Brain microvascular endothelial cell (primary cell): ENCODE data around the gene THSD7B.

Source experiments
- DNase-seq: peaks from one replicate; pipeline ENCODE4 v3.0.0-alpha.2; 2020
- H3K27ac ChIP-seq: fragments of 250-450 bp; sonication (Bioruptor Pico); 2 replicates; pipeline ENCODE4 v1.5.1; 2020; ENCODE audit warnings: mild to moderate bottlenecking, moderate library complexity
- H3K27me3 ChIP-seq: fragments of 250-450 bp; sonication (Bioruptor Pico); replicated peaks from 2 replicates; pipeline ENCODE4 v1.5.1; 2020; ENCODE audit warnings: mild to moderate bottlenecking
- H3K36me3 ChIP-seq: fragments of 250-450 bp; sonication (Bioruptor Pico); replicated peaks from 2 replicates; pipeline ENCODE4 v1.5.1; 2020; ENCODE audit warnings: mild to moderate bottlenecking
- H3K4me3 ChIP-seq: 2 replicates; pipeline ENCODE4 v1.5.1; 2011; ENCODE audit warnings: low read depth, mild to moderate bottlenecking, control low read depth, low read length, moderate library complexity
- in situ Hi-C: cut with HindIII; loops from 2 replicates; pipeline ENCODE4 v1.10.0; 2017; ENCODE audit warnings: low sequenced_read_pairs, low pct_ligation_motif_present
- TF ChIP-seq, protein P1 (sequence below): IDR thresholded peaks from 2 replicates; pipeline ENCODE4 v1.5.1; 2011; ENCODE audit warnings: low read depth, mild to moderate bottlenecking, moderate library complexity, low read length, control low read depth, inconsistent platforms; ENCODE audit errors: missing control alignments

The THSD7B gene

DNA sequence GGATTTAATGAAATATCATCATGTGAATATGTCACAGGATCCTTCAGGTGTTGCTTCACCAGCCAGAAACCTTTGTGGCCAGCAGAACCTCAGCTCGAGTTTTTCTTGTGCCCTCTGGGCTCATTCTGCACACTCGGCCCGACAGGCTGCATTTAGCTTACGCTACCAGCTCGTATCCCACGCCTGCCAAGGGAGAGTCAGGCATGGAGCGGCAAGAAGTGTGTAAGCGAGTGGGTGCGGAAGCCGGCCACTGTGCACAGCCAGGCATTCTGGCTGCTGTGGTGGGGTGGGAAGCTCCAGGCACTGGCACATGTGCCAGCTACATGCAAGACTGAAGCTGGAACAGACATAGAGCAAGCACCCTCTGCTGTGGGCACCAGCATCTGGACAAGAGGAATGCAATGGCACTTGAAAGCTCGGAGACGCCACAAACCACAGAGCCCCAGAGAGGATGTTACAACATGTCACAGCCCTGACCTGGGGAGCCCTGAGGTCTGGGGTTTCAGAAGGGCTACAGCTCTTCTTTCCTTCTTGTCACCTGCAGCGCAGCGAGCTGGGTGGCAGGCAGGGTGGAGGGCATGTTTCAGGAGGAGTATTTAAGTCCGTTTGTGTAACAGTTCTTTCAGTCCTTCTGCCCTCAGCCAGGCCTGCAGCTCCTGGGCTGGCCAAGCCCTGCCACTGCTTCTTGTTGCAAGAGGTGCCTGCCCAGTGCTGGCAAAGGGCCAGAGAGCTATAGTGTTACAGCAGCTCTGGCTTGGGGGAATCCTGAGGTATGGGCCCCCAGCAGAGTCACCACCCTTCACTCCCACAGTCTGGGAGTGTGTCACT, 941.7 kb downstream of the THSD7B start:
- DNase-seq: no peak
- TF ChIP-seq, protein P1, sequence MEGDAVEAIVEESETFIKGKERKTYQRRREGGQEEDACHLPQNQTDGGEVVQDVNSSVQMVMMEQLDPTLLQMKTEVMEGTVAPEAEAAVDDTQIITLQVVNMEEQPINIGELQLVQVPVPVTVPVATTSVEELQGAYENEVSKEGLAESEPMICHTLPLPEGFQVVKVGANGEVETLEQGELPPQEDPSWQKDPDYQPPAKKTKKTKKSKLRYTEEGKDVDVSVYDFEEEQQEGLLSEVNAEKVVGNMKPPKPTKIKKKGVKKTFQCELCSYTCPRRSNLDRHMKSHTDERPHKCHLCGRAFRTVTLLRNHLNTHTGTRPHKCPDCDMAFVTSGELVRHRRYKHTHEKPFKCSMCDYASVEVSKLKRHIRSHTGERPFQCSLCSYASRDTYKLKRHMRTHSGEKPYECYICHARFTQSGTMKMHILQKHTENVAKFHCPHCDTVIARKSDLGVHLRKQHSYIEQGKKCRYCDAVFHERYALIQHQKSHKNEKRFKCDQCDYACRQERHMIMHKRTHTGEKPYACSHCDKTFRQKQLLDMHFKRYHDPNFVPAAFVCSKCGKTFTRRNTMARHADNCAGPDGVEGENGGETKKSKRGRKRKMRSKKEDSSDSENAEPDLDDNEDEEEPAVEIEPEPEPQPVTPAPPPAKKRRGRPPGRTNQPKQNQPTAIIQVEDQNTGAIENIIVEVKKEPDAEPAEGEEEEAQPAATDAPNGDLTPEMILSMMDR: no peak
- no peaks in the 10 kb centered on the region for H3K36me3 ChIP-seq
- no peak overlapping the region for H3K27ac ChIP-seq
- in situ Hi-C loops: no loop called here
- H3K27me3 ChIP-seq: no peaks in the 10 kb centered on the region
- H3K4me3 ChIP-seq: no peak overlapping the region

- Histone ChIP-seq H3K27me3 (no peaks in the 10 kb centered on the region), H3K4me3 (no peak overlapping the region), H3K36me3 (no peaks in the 10 kb centered on the region), H3K27ac (no peak overlapping the region)
- no peak for DNase-seq
- in situ Hi-C loops: no loop called here
- TF ChIP-seq, protein P1: no peak
Measured at GRCh38 chr2:137708311-137708710, 943.0 kb downstream of the THSD7B start.

GRCh38 chr2:137715731-137716191, 950.4 kb downstream of the THSD7B start:
- no peaks in the 10 kb centered on the region for H3K36me3 ChIP-seq
- TF ChIP-seq, protein P1: no peak
- no peaks in the 10 kb centered on the region for H3K27me3 ChIP-seq
- no peak for DNase-seq
- in situ Hi-C loops: no loop called here
- no peak overlapping the region for H3K27ac ChIP-seq
- no peak overlapping the region for H3K4me3 ChIP-seq

DNA sequence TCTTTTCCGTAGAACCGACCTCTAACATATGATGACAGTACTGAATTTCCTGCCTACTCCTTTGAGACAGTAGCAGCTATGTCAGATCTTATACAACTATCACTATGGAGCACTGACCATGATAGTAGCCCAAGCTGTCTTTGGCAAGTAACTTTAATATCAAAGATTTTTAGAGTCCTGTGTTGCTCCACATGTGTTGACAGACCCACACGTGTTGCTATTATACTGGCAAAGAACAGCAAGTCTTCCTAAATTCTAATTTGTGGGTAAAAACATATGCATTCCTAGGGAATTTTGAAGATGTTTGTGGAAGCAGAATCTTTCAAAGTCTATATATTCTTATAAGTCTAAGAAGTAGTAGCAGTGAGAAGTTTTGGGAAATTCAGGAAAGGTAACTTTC, 953.4 kb downstream of the THSD7B start:
- in situ Hi-C loops: no loop called here
- Histone ChIP-seq H3K27ac (no peak overlapping the region), H3K27me3 (no peaks in the 10 kb centered on the region), H3K36me3 (no peaks in the 10 kb centered on the region), H3K4me3 (no peak overlapping the region)
- DNase-seq: no peak
- TF ChIP-seq, protein P1: no peak

DNA sequence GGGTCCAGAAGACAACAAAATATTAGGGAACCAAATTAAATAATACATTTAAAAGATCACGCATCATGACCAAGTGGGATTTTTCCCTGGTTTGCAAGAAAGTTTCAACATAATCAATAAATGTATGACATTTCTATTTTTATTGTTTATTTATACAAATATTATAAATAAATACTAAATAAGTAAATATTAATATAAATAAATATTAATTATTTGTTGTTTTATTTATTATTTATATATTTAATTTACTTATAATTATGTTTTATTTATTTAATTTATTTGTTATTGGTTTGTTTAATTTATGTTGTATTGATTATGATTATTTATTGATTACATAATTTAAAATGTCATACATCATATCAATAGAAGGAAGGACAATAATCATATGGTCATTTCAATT, 956.4 kb downstream of the THSD7B start:
- in situ Hi-C loops: no loop called here
- TF ChIP-seq, protein P1: no peak
- H3K4me3 ChIP-seq: no peak overlapping the region
- no peak overlapping the region for H3K27ac ChIP-seq
- no peaks in the 10 kb centered on the region for H3K27me3 ChIP-seq
- no peak for DNase-seq
- H3K36me3 ChIP-seq: no peaks in the 10 kb centered on the region
